ENCODE results near the gene KLHL6.
"Not testable (repeated sequence)": the region's sequence is repeated elsewhere in the genome, so short reads cannot be mapped to it uniquely, and the experiment has no call there.

KLHL6 gene

GRCh38 chr3:183487016-183487415 lies 68.5 kb downstream of the KLHL6 start:
- DNase-seq: no peak
- TF ChIP-seq POLR2A (IDR thresholded peaks at IDR 0.05; ENCODE audit: low read length) (no peak), GATA1 (IDR thresholded peaks at IDR 0.05; ENCODE audit: low read depth, low read length) (no peak)

- DNase-seq: no peak
- TF ChIP-seq GATA1 (IDR thresholded peaks at IDR 0.05; ENCODE audit: low read depth, low read length): no peak
- no peak for TF ChIP-seq POLR2A (IDR thresholded peaks at IDR 0.05; ENCODE audit: low read length)
Measured at GRCh38 chr3:183486472-183486871, 69.0 kb downstream of the KLHL6 start.

- no peak for DNase-seq
Measured at GRCh38 chr3:183485585-183485984, 69.9 kb downstream of the KLHL6 start.

GRCh38 chr3:183485093-183485492 lies 70.4 kb downstream of the KLHL6 start:
- no peak for TF ChIP-seq POLR2A (IDR thresholded peaks at IDR 0.05; ENCODE audit: low read length)
- no peak for DNase-seq

More at GRCh38 chr3:183485585-183485984, 69.9 kb downstream of the KLHL6 start:
- TF ChIP-seq GATA1 (IDR thresholded peaks at IDR 0.05; ENCODE audit: low read depth, low read length) (no peak), POLR2A (IDR thresholded peaks at IDR 0.05; ENCODE audit: low read length) (no peak)

GRCh38 chr3:183484431-183485075 lies 71.0 kb downstream of the KLHL6 start:
- DNase-seq: no peak
- TF ChIP-seq POLR2A (IDR thresholded peaks at IDR 0.05; ENCODE audit: low read length): no peak
- TF ChIP-seq GATA1 (IDR thresholded peaks at IDR 0.05; ENCODE audit: low read depth, low read length): no peak

GRCh38 chr3:183481582-183481981 lies 73.9 kb downstream of the KLHL6 start:
- DNase-seq: no peak
- TF ChIP-seq POLR2A (IDR thresholded peaks at IDR 0.05; ENCODE audit: low read length) (no peak), GATA1 (IDR thresholded peaks at IDR 0.05; ENCODE audit: low read depth, low read length) (no peak)

- TF ChIP-seq GATA1 (IDR thresholded peaks at IDR 0.05; ENCODE audit: low read depth, low read length) (no peak), POLR2A (IDR thresholded peaks at IDR 0.05; ENCODE audit: low read length) (no peak)
- DNase-seq: no peak
Measured at GRCh38 chr3:183478501-183478900, 77.0 kb downstream of the KLHL6 start.

GRCh38 chr3:183477801-183478456 lies 77.6 kb downstream of the KLHL6 start:
- no peak for DNase-seq

GRCh38 chr3:183475764-183476162 lies 79.7 kb downstream of the KLHL6 start:
- not testable (repeated sequence) for DNase-seq

More at GRCh38 chr3:183477801-183478456, 77.6 kb downstream of the KLHL6 start:
- TF ChIP-seq GATA1 (IDR thresholded peaks at IDR 0.05; ENCODE audit: low read depth, low read length): no peak
- no peak for TF ChIP-seq POLR2A (IDR thresholded peaks at IDR 0.05; ENCODE audit: low read length)

- no peak for DNase-seq
- TF ChIP-seq POLR2A (IDR thresholded peaks at IDR 0.05; ENCODE audit: low read length): no peak
- no peak for TF ChIP-seq GATA1 (IDR thresholded peaks at IDR 0.05; ENCODE audit: low read depth, low read length)
Measured at GRCh38 chr3:183475016-183475763, 80.3 kb downstream of the KLHL6 start.

- TF ChIP-seq POLR2A (IDR thresholded peaks at IDR 0.05; ENCODE audit: low read length) (no peak), GATA1 (IDR thresholded peaks at IDR 0.05; ENCODE audit: low read depth, low read length) (no peak)
- no peak for DNase-seq
Measured at GRCh38 chr3:183473969-183474368, 81.5 kb downstream of the KLHL6 start.

GRCh38 chr3:183472155-183472554 lies 83.4 kb downstream of the KLHL6 start:
- no peak for DNase-seq
- TF ChIP-seq POLR2A (IDR thresholded peaks at IDR 0.05; ENCODE audit: low read length): no peak
- no peak for TF ChIP-seq GATA1 (IDR thresholded peaks at IDR 0.05; ENCODE audit: low read depth, low read length)

GRCh38 chr3:183468424-183468823 lies 87.1 kb downstream of the KLHL6 start:
- peak in 1 of 2 experiments; percentile 6 for DNase-seq
- TF ChIP-seq GATA1 (IDR thresholded peaks at IDR 0.05; ENCODE audit: low read depth, low read length) (no peak), POLR2A (IDR thresholded peaks at IDR 0.05; ENCODE audit: low read length) (no peak)

- TF ChIP-seq POLR2A (IDR thresholded peaks at IDR 0.05; ENCODE audit: low read length) (no peak), GATA1 (IDR thresholded peaks at IDR 0.05; ENCODE audit: low read depth, low read length) (no peak)
- no peak for DNase-seq
Measured at GRCh38 chr3:183466575-183466974, 88.9 kb downstream of the KLHL6 start.

- not testable (repeated sequence) for DNase-seq
Measured at GRCh38 chr3:183465710-183466109, 89.8 kb downstream of the KLHL6 start.

All from erythroblast (primary cell).